A549 (cell line): ENCODE data around the gene OR52D1. TPM values are rescaled to one million over a fixed set of nuclear protein-coding genes. Genes with fewer than 3 reads are reported as not detected.

ENCODE experiments used
- ATAC-seq, 2 experiments: fragments of 200-7000 bp in 1 of 2; fragments of >200 bp in 1 of 2; cut with Nextera tagmentation in 1 of 2; cut with Tn5 transposase in 1 of 2; 3 replicates each; pipeline versions ENCODE4 v1.8.0 to v1.9.1; 2018 to 2020; ENCODE audit warnings: mild to moderate bottlenecking in 1 of 2, moderate library complexity in 1 of 2
- CTCF ChIA-PET: fragments of 300-600 bp; sonication (Branson Sonifier 250); formaldehyde crosslinking; extraction: SDS; loops from one replicate; lab custom pipeline; 2021; ENCODE audit warnings: antibody characterized with exemption, inconsistent platforms; lab: Yijun Ruan, JAX
- POLR2A ChIA-PET: fragments of 350-600 bp; formaldehyde crosslinking; extraction: SDS; loops from one replicate; lab custom pipeline; 2021; ENCODE audit warnings: antibody characterized with exemption, inconsistent platforms; lab: Yijun Ruan, JAX
- DNase-seq, 2 experiments: peaks; one replicate each; pipeline versions ENCODE4 v3.0.0 to v3.0.0-alpha.2; 2011 to 2016; ENCODE audit warnings: low read depth in 1 of 2, low spot score in 1 of 2
- FAIRE-seq: peaks from 2 replicates; lab custom pipeline; 2011; peaks lifted over from hg19 to GRCh38; lab: Jason Lieb, UNC
- H3K27ac ChIP-seq, 2 experiments: fragments of >200 bp; sonication (Bioruptor Twin); formaldehyde crosslinking; 3 replicates each; pipeline ENCODE4 v1.5.1; 2016 to 2017
- H3K4me1 ChIP-seq: fragments of >200 bp; sonication (Bioruptor Twin); formaldehyde crosslinking; 3 replicates; pipeline ENCODE4 v1.6.1; 2016
- H3K4me2 ChIP-seq: fragments of >200 bp; sonication (Bioruptor Twin); formaldehyde crosslinking; 3 replicates; pipeline ENCODE4 v1.6.1; 2016
- H3K4me3 ChIP-seq: fragments of >200 bp; sonication (Bioruptor Twin); formaldehyde crosslinking; 3 replicates; pipeline ENCODE4 v1.5.1; 2016
- H3K9me3 ChIP-seq: fragments of >200 bp; sonication (Bioruptor Twin); formaldehyde crosslinking; 3 replicates; pipeline ENCODE4 v1.6.1; 2016
- BCL3 ChIP-seq: fragments of >200 bp; sonication (Bioruptor Twin); formaldehyde crosslinking; IDR thresholded peaks from 3 replicates; pipeline ENCODE4 v1.6.1; 2016
- BHLHE40 ChIP-seq: IDR thresholded peaks from 2 replicates; pipeline ENCODE4 v1.6.1; 2012; ENCODE audit warnings: low read depth, low read length, inconsistent platforms
- CBX2 ChIP-seq: fragments of 200-600 bp; sonication (generic); IDR thresholded peaks from 2 replicates; pipeline ENCODE4 v1.6.1; 2016; ENCODE audit warnings: low read depth, mild to moderate bottlenecking, borderline replicate concordance
- CEBPB ChIP-seq, 2 experiments: fragments of >200 bp in 1 of 2; sonication (Bioruptor Twin) in 1 of 2; formaldehyde crosslinking in 1 of 2; IDR thresholded peaks; 2 replicates each; pipeline ENCODE4 v1.6.1; 2012 to 2016
- CHD2 ChIP-seq: fragments of 150-350 bp; IDR thresholded peaks from 2 replicates; pipeline ENCODE4 v1.6.1; 2014; ENCODE audit warnings: low read length; ENCODE audit not compliant: partially characterized antibody
- CTCF ChIP-seq: fragments of >200 bp; sonication (Bioruptor Twin); formaldehyde crosslinking; IDR thresholded peaks from 3 replicates; pipeline ENCODE4 v1.5.1; 2016
- EHMT2 ChIP-seq: fragments of 200-600 bp; sonication (generic); IDR thresholded peaks from 2 replicates; pipeline ENCODE4 v1.6.1; 2016; ENCODE audit warnings: antibody characterized with exemption, low read depth, mild to moderate bottlenecking, moderate library complexity
- ESRRA ChIP-seq: fragments of 150-350 bp; IDR thresholded peaks from 2 replicates; pipeline ENCODE4 v1.6.1; 2014; ENCODE audit warnings: mild to moderate bottlenecking, low read length, borderline replicate concordance
- FOSB ChIP-seq: fragments of 250-450 bp; sonication (Bioruptor Pico); IDR thresholded peaks from 2 replicates; pipeline ENCODE4 v1.5.0; 2020; ENCODE audit warnings: mild to moderate bottlenecking, moderate library complexity
- HES2 ChIP-seq: fragments of >200 bp; sonication (Bioruptor Twin); formaldehyde crosslinking; IDR thresholded peaks from 2 replicates; pipeline ENCODE4 v1.6.1; 2016
- HMGXB4 ChIP-seq: fragments of 250-450 bp; sonication (Bioruptor Pico); IDR thresholded peaks from 2 replicates; pipeline ENCODE4 v1.5.0; 2021; ENCODE audit warnings: mild to moderate bottlenecking, moderate library complexity, borderline replicate concordance
- HOXB13 ChIP-seq: fragments of 250-450 bp; sonication (Bioruptor Pico); IDR thresholded peaks from 2 replicates; pipeline ENCODE4 v1.5.0; 2020; ENCODE audit warnings: low read depth, mild to moderate bottlenecking, moderate library complexity
- KDM1A ChIP-seq: fragments of 200-600 bp; sonication (generic); IDR thresholded peaks from 2 replicates; pipeline ENCODE4 v1.6.1; 2016; ENCODE audit warnings: low read depth, mild to moderate bottlenecking
- MAFK ChIP-seq: fragments of 450-650 bp; IDR thresholded peaks from 2 replicates; pipeline ENCODE4 v1.6.1; 2014; ENCODE audit not compliant: partially characterized antibody
- NFE2L2 ChIP-seq: fragments of 150-350 bp; conservative IDR thresholded peaks from 2 replicates; pipeline ENCODE4 v1.6.1; 2014; ENCODE audit warnings: low read length
- NPAS2 ChIP-seq: fragments of 250-450 bp; sonication (Bioruptor Pico); IDR thresholded peaks from 2 replicates; pipeline ENCODE4 v1.8.0; 2022; ENCODE audit warnings: mild to moderate bottlenecking, moderate library complexity, borderline replicate concordance
- PHF8 ChIP-seq: fragments of 200-600 bp; sonication (generic); IDR thresholded peaks from 2 replicates; pipeline ENCODE4 v1.6.1; 2016; ENCODE audit warnings: low read depth, mild to moderate bottlenecking, antibody characterized with exemption, moderate library complexity, borderline replicate concordance
- POLR2A ChIP-seq: IDR thresholded peaks from 2 replicates; pipeline ENCODE4 v1.6.1; 2012; ENCODE audit warnings: mild to moderate bottlenecking, low read length
- RAD21 ChIP-seq, 2 experiments: fragments of >200 bp in 1 of 2; sonication (Bioruptor Twin) in 1 of 2; formaldehyde crosslinking in 1 of 2; IDR thresholded peaks in 1 of 2; conservative IDR thresholded peaks in 1 of 2; 2 replicates in 1 of 2; 3 replicates in 1 of 2; pipeline ENCODE4 v1.6.1; 2012 to 2018; ENCODE audit warnings: inconsistent platforms in 1 of 2
- RCOR1 ChIP-seq: fragments of 150-350 bp; IDR thresholded peaks from 2 replicates; pipeline ENCODE4 v1.6.1; 2014; ENCODE audit warnings: antibody characterized with exemption, low read length, low read depth
- REST ChIP-seq: fragments of 200-600 bp; sonication (generic); IDR thresholded peaks from 2 replicates; pipeline ENCODE4 v1.6.1; 2016; ENCODE audit warnings: antibody characterized with exemption, mild to moderate bottlenecking, moderate library complexity
- RNF2 ChIP-seq: fragments of 200-600 bp; sonication (generic); IDR thresholded peaks from 2 replicates; pipeline ENCODE4 v1.6.1; 2016; ENCODE audit warnings: low read depth, mild to moderate bottlenecking, antibody characterized with exemption, moderate library complexity, borderline replicate concordance
- SMC3 ChIP-seq: fragments of >200 bp; sonication (Bioruptor Twin); formaldehyde crosslinking; IDR thresholded peaks from 3 replicates; pipeline ENCODE4 v1.6.1; 2018; ENCODE audit warnings: inconsistent platforms
- TFCP2L1 ChIP-seq: fragments of 250-450 bp; sonication (Bioruptor Pico); IDR thresholded peaks from 2 replicates; pipeline ENCODE4 v1.5.0; 2021; ENCODE audit warnings: mild to moderate bottlenecking
- TP53 ChIP-seq: fragments of 250-450 bp; sonication (Bioruptor Pico); IDR thresholded peaks from 2 replicates; pipeline ENCODE4 v1.5.0; 2021; ENCODE audit warnings: mild to moderate bottlenecking, moderate library complexity
- ZFP36 ChIP-seq: fragments of 450-650 bp; IDR thresholded peaks from 2 replicates; pipeline ENCODE4 v1.6.1; 2014; ENCODE audit warnings: borderline replicate concordance; ENCODE audit not compliant: partially characterized antibody
- ZNF302 ChIP-seq: fragments of 250-450 bp; sonication (Bioruptor Pico); IDR thresholded peaks from 2 replicates; pipeline ENCODE4 v1.9.0; 2021; ENCODE audit warnings: inconsistent platforms, mild to moderate bottlenecking, moderate library complexity
- WGBS: methylation state at CpG from one replicate; pipeline ENCODE4 v1.1.6; 2017; ENCODE audit errors: missing lambda C conversion rate; 5-methylcytosine and 5-hydroxymethylcytosine counted together
- polyA plus RNA-seq, 4 experiments: library from polyadenylated mRNA; depleted of rRNA in 3 of 4; stranded (reverse); fragments of >200 nt; fragmentation: RNase III in 1 of 4; extraction: RNeasy Plus Mini Kit Qiagen cat#74134 plus additional on column Dnase treatment in 1 of 4; gene quantifications; 2 replicates in 3 of 4; 3 replicates in 1 of 4; pipeline ENCODE4 v1.2.3, GENCODE V29; 2011 to 2017

OR52D1 gene
- polyA plus RNA-seq, 2 of the 4 experiments (the other 2 are of a cell fraction), result not detected

- Histone ChIP-seq H3K4me1 (no peaks in the 10 kb centered on the region), H3K27ac (no peak within 1 kb of the TSS), H3K4me2 (no peak within 1 kb of the TSS), H3K4me3 (no peak within 1 kb of the TSS)
- FAIRE-seq (no peak), ATAC-seq (no peak)
- CTCF ChIA-PET, result no interaction called here
- WGBS, result 5% methylated on average over 2 of the region's 2 CpGs
- TF ChIP-seq RAD21 (conservative IDR thresholded peaks at IDR 0.05 in 1 of 2, IDR thresholded peaks at IDR 0.05 in 1 of 2) (no peak), HOXB13 (CRISPR knock-in tag) (no peak), RCOR1 (no peak), RNF2 (no peak), PHF8 (no peak)
- TF ChIP-seq, all 56 proteins: peak for 0
- POLR2A ChIA-PET, result no interaction called here
- no peaks in the 10 kb centered on the region for H3K9me3 ChIP-seq
- DNase-seq, result no peak
Measured at GRCh38 chr11:5516599-5516998, 28.1 kb downstream of the OR52D1 start, which contains the start of gene UBQLNL. Gene UBQLNL, minus strand, starts transcription at chr11:5516699. Its CDS starts 258 bp downstream, at chr11:5516441.

GRCh38 chr11:5521540-5521939 lies 33.1 kb downstream of the OR52D1 start:
- FAIRE-seq, result no peak
- Histone ChIP-seq H3K27ac (no peak overlapping the region), H3K4me3 (no peak overlapping the region), H3K4me2 (no peak overlapping the region), H3K9me3 (no peaks in the 10 kb centered on the region), H3K4me1 (no peaks in the 10 kb centered on the region)
- no peak for DNase-seq
- TF ChIP-seq CTCF (no peak), KDM1A (no peak), BHLHE40 (no peak), TFCP2L1 (CRISPR knock-in tag) (no peak), PHF8 (no peak), EHMT2 (no peak), ZFP36 (no peak), FOSB (CRISPR knock-in tag) (no peak), RAD21 (conservative IDR thresholded peaks at IDR 0.05 in 1 of 2, IDR thresholded peaks at IDR 0.05 in 1 of 2) (no peak), SMC3 (no peak)
- CTCF ChIA-PET, result no interaction called here
- POLR2A ChIA-PET, result no interaction called here
- 70% methylated on average over 4 of the region's 4 CpGs for WGBS
- ATAC-seq, result no peak

- 88% methylated on average over 2 of the region's 2 CpGs for WGBS
Measured at GRCh38 chr11:5522308-5522707, 33.8 kb downstream of the OR52D1 start.

More at GRCh38 chr11:5522308-5522707, 33.8 kb downstream of the OR52D1 start:
- Histone ChIP-seq H3K4me3 (no peak overlapping the region), H3K4me1 (no peaks in the 10 kb centered on the region), H3K27ac (no peak overlapping the region), H3K9me3 (no peaks in the 10 kb centered on the region), H3K4me2 (no peak overlapping the region)
- ATAC-seq (no peak), FAIRE-seq (no peak), DNase-seq (no peak)
- no peak for TF ChIP-seq CHD2
- no peak for TF ChIP-seq CEBPB (IDR thresholded peaks at IDR 0.05)
- TF ChIP-seq MAFK, result no peak
- TF ChIP-seq EHMT2, result no peak
- TF ChIP-seq POLR2A, result no peak
- no peak for TF ChIP-seq ZNF302 (CRISPR knock-in tag)
- no peak for TF ChIP-seq NPAS2
- no peak for TF ChIP-seq NFE2L2
- TF ChIP-seq REST, result no peak
- no peak for TF ChIP-seq HES2
- no peak for TF ChIP-seq TP53 (CRISPR knock-in tag)
- no peak for TF ChIP-seq HMGXB4
- no peak for TF ChIP-seq CBX2
- no peak for TF ChIP-seq BCL3
- no peak for TF ChIP-seq ESRRA
- ChIA-PET CTCF (no interaction called here), POLR2A (no interaction called here)
